HCT116 (cell line): ENCODE results near the gene NT5DC3. TPM values are rescaled to one million over a fixed set of nuclear protein-coding genes. Genes with fewer than 3 reads are reported as not detected.

Source experiments
- ATAC-seq: fragments of 200-7000 bp; cut with Tn5 transposase; 2 replicates; pipeline ENCODE4 v1.9.1; 2020; ENCODE audit warnings: mild to moderate bottlenecking, moderate library complexity
- BruUV-seq: library from RNA; stranded (reverse); fragments of 400-500 nt; replicated peaks from 2 replicates; lab custom pipeline; 2021; lab: Mats Ljungman, UMichigan
- CTCF ChIA-PET: fragments of 300-600 bp; sonication (Branson Sonifier 250); formaldehyde crosslinking; loops from one replicate; lab custom pipeline; 2021; ENCODE audit warnings: antibody characterized with exemption; lab: Charles Lee
- POLR2A ChIA-PET: fragments of 300-600, 350-600 bp; sonication (Branson Sonifier 250); formaldehyde crosslinking; loops from one replicate; lab custom pipeline; 2021; ENCODE audit warnings: antibody characterized with exemption; lab: Charles Lee
- RAD21 ChIA-PET, 2 experiments: fragments of 300-600 bp; sonication (Branson Sonifier 250); formaldehyde crosslinking; loops; one replicate each; lab custom pipeline; 2023; ENCODE audit warnings: low total read pairs in 2 of 2; ENCODE audit not compliant: uncharacterized antibody in 2 of 2, unreplicated experiment in 2 of 2, low non-redundant PET in 1 of 2; lab: Charles Lee
- DNase-seq: peaks from one replicate; pipeline ENCODE4 v3.0.0-alpha.2; 2010; ENCODE audit warnings: low read depth, low spot score
- H2AFZ ChIP-seq: fragments of 200-600 bp; shearing (Covaris generic), sonication (generic); 2 replicates; pipeline ENCODE4 v1.6.1; 2017; ENCODE audit warnings: low read depth, mixed run types, mixed read lengths, antibody characterized with exemption, low read length; ENCODE audit not compliant: poor library complexity, severe bottlenecking
- H3K27ac ChIP-seq: 2 replicates; pipeline ENCODE4 v1.5.1; 2012; ENCODE audit warnings: low read depth, low read length
- H3K27me3 ChIP-seq: fragments of 200-600 bp; sonication (generic); 2 replicates; pipeline ENCODE4 v1.6.1; 2016; ENCODE audit warnings: mixed run types, low read length, mixed read lengths; ENCODE audit not compliant: insufficient read depth
- H3K36me3 ChIP-seq, 2 experiments: fragments of 200-500 bp in 1 of 2; fragments of 200-600 bp in 1 of 2; sonication (Bioruptor generic) in 1 of 2; sonication (generic) in 1 of 2; 2 replicates each; pipeline versions ENCODE4 v1.5.1 to v1.6.1; 2014 to 2016; ENCODE audit warnings: low read length in 2 of 2, inconsistent platforms in 1 of 2, mixed read lengths in 1 of 2, mixed run types in 1 of 2; ENCODE audit not compliant: insufficient read depth in 2 of 2, control insufficient read depth in 1 of 2
- H3K4me1 ChIP-seq, 2 experiments: fragments of 200-600 bp in 1 of 2; sonication (generic) in 1 of 2; 2 replicates each; pipeline versions ENCODE4 v1.5.1 to v1.6.1; 2012 to 2017; ENCODE audit warnings: low read length in 2 of 2, inconsistent platforms in 1 of 2, mild to moderate bottlenecking in 1 of 2, mixed read lengths in 1 of 2, mixed run types in 1 of 2, moderate library complexity in 1 of 2; ENCODE audit not compliant: insufficient read depth in 2 of 2, control insufficient read depth in 1 of 2
- H3K4me2 ChIP-seq: fragments of 200-600 bp; sonication (generic); 2 replicates; pipeline ENCODE4 v1.6.1; 2017; ENCODE audit warnings: mixed run types, low read length, mixed read lengths
- H3K4me3 ChIP-seq, 2 experiments: fragments of 200-600 bp in 1 of 2; sonication (generic) in 1 of 2; replicated peaks in 1 of 2; 2 replicates each; pipeline ENCODE4 v1.5.1; 2011 to 2016; ENCODE audit warnings: low read length in 2 of 2, control low read depth in 1 of 2, low read depth in 1 of 2, mild to moderate bottlenecking in 1 of 2, mixed read lengths in 1 of 2, mixed run types in 1 of 2
- H3K79me2 ChIP-seq: fragments of 200-600 bp; sonication (generic); 2 replicates; pipeline ENCODE4 v1.6.1; 2017; ENCODE audit warnings: mild to moderate bottlenecking, mixed run types, low read length, moderate library complexity, mixed read lengths; ENCODE audit not compliant: insufficient read depth
- H3K9ac ChIP-seq: fragments of 200-600 bp; sonication (generic); 2 replicates; pipeline ENCODE4 v1.6.1; 2016; ENCODE audit warnings: low read length, mixed read lengths
- H3K9me2 ChIP-seq: fragments of 200-600 bp; sonication (generic), shearing (Covaris generic); 2 replicates; pipeline ENCODE4 v1.6.1; 2017; ENCODE audit warnings: mixed run types, mild to moderate bottlenecking, moderate library complexity; ENCODE audit not compliant: insufficient read depth
- H3K9me3 ChIP-seq, 2 experiments: fragments of 200-500 bp in 1 of 2; fragments of 200-600 bp in 1 of 2; sonication (Bioruptor generic) in 1 of 2; sonication (generic) in 1 of 2; 2 replicates each; pipeline ENCODE4 v1.6.1; 2014 to 2017; ENCODE audit warnings: low read length in 2 of 2, mixed read lengths in 2 of 2, inconsistent platforms in 1 of 2, low read depth in 1 of 2, mild to moderate bottlenecking in 1 of 2, mixed run types in 1 of 2, moderate library complexity in 1 of 2; ENCODE audit not compliant: control insufficient read depth in 1 of 2, insufficient read depth in 1 of 2
- H4K20me1 ChIP-seq: fragments of 200-600 bp; sonication (generic), shearing (Covaris generic); 2 replicates; pipeline ENCODE4 v1.6.1; 2017; ENCODE audit warnings: mixed run types, mild to moderate bottlenecking, moderate library complexity; ENCODE audit not compliant: insufficient read depth
- CBX3 ChIP-seq: IDR thresholded peaks from 2 replicates; pipeline ENCODE4 v1.6.1; 2012; ENCODE audit warnings: low read depth
- CEBPB ChIP-seq: IDR thresholded peaks from 2 replicates; pipeline ENCODE4 v1.6.1; 2012; ENCODE audit warnings: low read depth
- ELF1 ChIP-seq: IDR thresholded peaks from 2 replicates; pipeline ENCODE4 v1.6.1; 2012; ENCODE audit warnings: low read depth, borderline replicate concordance
- FOSL1 ChIP-seq: IDR thresholded peaks from 2 replicates; pipeline ENCODE4 v1.6.1; 2012; ENCODE audit warnings: low read depth
- POLR2AphosphoS5 ChIP-seq: IDR thresholded peaks from 2 replicates; pipeline ENCODE4 v1.6.1; 2011; ENCODE audit warnings: mild to moderate bottlenecking, low read depth, low read length, moderate library complexity
- SIN3A ChIP-seq: IDR thresholded peaks from 2 replicates; pipeline ENCODE4 v1.6.1; 2012; ENCODE audit warnings: low read depth
- SP1 ChIP-seq: IDR thresholded peaks from 2 replicates; pipeline ENCODE4 v1.6.1; 2012; ENCODE audit warnings: low read depth
- SRF ChIP-seq: IDR thresholded peaks from 2 replicates; pipeline ENCODE4 v1.6.1; 2012; ENCODE audit warnings: low read depth
- TCF7L2 ChIP-seq: IDR thresholded peaks from 2 replicates; pipeline ENCODE4 v1.7.0; 2011; ENCODE audit warnings: borderline replicate concordance, inconsistent platforms; ENCODE audit not compliant: insufficient read depth, insufficient read length; ENCODE audit errors: extremely low read depth
- YY1 ChIP-seq: IDR thresholded peaks from 2 replicates; pipeline ENCODE4 v1.6.1; 2011; ENCODE audit warnings: low read length, low read depth, moderate library complexity, mild to moderate bottlenecking; ENCODE audit not compliant: insufficient replicate concordance; ENCODE audit errors: extremely low read depth
- intact Hi-C: fragments of 100-400 bp; cut with micrococcal nuclease; formaldehyde crosslinking; loops from 2 replicates; pipeline ENCODE4 v1.10.0; 2022
- total RNA-seq: library from RNA; stranded (reverse); gene quantifications from one replicate; pipeline ENCODE4 v1.2.1, GENCODE V29; 2021; ENCODE audit not compliant: unreplicated experiment
- TF ChIP-seq, protein P1 (sequence below): IDR thresholded peaks from 2 replicates; pipeline ENCODE4 v1.6.1; 2011; ENCODE audit warnings: mild to moderate bottlenecking, low read length, moderate library complexity; ENCODE audit not compliant: insufficient replicate concordance; ENCODE audit errors: extremely low read depth
- TF ChIP-seq, protein P2 (sequence below): IDR thresholded peaks from 2 replicates; pipeline ENCODE4 v1.6.1; 2012; ENCODE audit warnings: low read depth
- TF ChIP-seq, protein P3 (sequence below): IDR thresholded peaks from 2 replicates; pipeline ENCODE4 v1.6.1; 2012

The NT5DC3 gene
- total RNA-seq, 1 experiment from 2014 or later: 18.7 TPM

DNA sequence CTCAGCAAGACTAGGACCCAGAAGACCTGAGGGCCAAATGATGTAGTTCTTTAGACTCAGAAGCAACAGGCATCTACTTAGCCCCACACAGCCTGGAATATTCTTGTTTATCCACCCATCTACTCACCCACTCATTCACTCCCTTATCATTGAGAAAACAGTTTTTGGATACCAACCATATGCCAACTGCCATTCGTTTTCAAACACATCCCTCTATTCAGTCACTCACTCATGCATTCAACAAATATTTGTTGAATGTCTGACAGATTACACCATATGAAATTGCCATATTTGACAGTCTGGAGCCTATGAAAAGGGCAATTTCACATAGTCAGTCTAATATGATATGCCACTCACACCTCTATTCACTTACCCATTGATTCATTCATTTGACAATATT lies 103.2 kb downstream of the NT5DC3 start:
- POLR2A ChIA-PET: no interaction called here
- H3K4me1 ChIP-seq: peaks cover 6 to 8% of the 10 kb centered on the region in 2 experiments; a peak in 3 of 4 replicates
- peaks cover 6% of the 10 kb centered on the region; the same call in 1 of the 2 replicates for H3K27me3 ChIP-seq
- no peaks in the 10 kb centered on the region for H3K36me3 ChIP-seq
- CTCF ChIA-PET: no interaction called here
- no peak overlapping the region for H3K4me3 ChIP-seq
- BruUV-seq: no TSS peak
- no peak overlapping the region for H3K27ac ChIP-seq
- no peak for DNase-seq
- RAD21 ChIA-PET: no interaction called here
- intact Hi-C loops: no loop called here
- no peaks in the 10 kb centered on the region for H4K20me1 ChIP-seq
- no peaks in the 10 kb centered on the region for H3K79me2 ChIP-seq
- no peaks in the 10 kb centered on the region for H3K9me3 ChIP-seq
- H3K9ac ChIP-seq: no peak overlapping the region
- no peaks in the 10 kb centered on the region for H3K9me2 ChIP-seq
- no peak for TF ChIP-seq TCF7L2
- no peak overlapping the region for H3K4me2 ChIP-seq
- ATAC-seq: no peak
- H2AFZ ChIP-seq: no peak overlapping the region

DNA sequence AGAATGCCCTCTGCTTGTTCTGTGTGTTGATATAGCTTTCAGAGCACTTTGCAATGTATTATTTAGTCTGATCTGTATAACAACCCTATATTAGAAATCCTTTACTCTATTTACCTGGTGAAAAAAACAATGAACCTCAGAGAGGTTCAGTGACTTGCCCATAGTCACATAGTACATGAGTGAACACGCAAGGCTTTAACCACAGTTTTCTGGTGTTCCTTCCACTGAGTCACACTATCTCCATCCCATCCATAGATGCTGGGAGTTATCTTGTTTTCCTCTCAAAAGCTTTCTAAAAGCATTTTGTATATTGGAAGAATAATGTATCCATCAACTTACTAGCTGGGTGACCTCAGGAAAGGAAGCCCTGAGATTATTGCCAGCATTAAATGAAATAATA lies 104.5 kb downstream of the NT5DC3 start:
- DNase-seq: no peak
- ATAC-seq: no peak
- TF ChIP-seq, protein P1, sequence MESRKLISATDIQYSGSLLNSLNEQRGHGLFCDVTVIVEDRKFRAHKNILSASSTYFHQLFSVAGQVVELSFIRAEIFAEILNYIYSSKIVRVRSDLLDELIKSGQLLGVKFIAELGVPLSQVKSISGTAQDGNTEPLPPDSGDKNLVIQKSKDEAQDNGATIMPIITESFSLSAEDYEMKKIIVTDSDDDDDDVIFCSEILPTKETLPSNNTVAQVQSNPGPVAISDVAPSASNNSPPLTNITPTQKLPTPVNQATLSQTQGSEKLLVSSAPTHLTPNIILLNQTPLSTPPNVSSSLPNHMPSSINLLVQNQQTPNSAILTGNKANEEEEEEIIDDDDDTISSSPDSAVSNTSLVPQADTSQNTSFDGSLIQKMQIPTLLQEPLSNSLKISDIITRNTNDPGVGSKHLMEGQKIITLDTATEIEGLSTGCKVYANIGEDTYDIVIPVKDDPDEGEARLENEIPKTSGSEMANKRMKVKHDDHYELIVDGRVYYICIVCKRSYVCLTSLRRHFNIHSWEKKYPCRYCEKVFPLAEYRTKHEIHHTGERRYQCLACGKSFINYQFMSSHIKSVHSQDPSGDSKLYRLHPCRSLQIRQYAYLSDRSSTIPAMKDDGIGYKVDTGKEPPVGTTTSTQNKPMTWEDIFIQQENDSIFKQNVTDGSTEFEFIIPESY: no peak
- TF ChIP-seq ELF1: no peak
- no peak for TF ChIP-seq POLR2AphosphoS5
- TF ChIP-seq SP1: no peak
- TF ChIP-seq, protein P2, sequence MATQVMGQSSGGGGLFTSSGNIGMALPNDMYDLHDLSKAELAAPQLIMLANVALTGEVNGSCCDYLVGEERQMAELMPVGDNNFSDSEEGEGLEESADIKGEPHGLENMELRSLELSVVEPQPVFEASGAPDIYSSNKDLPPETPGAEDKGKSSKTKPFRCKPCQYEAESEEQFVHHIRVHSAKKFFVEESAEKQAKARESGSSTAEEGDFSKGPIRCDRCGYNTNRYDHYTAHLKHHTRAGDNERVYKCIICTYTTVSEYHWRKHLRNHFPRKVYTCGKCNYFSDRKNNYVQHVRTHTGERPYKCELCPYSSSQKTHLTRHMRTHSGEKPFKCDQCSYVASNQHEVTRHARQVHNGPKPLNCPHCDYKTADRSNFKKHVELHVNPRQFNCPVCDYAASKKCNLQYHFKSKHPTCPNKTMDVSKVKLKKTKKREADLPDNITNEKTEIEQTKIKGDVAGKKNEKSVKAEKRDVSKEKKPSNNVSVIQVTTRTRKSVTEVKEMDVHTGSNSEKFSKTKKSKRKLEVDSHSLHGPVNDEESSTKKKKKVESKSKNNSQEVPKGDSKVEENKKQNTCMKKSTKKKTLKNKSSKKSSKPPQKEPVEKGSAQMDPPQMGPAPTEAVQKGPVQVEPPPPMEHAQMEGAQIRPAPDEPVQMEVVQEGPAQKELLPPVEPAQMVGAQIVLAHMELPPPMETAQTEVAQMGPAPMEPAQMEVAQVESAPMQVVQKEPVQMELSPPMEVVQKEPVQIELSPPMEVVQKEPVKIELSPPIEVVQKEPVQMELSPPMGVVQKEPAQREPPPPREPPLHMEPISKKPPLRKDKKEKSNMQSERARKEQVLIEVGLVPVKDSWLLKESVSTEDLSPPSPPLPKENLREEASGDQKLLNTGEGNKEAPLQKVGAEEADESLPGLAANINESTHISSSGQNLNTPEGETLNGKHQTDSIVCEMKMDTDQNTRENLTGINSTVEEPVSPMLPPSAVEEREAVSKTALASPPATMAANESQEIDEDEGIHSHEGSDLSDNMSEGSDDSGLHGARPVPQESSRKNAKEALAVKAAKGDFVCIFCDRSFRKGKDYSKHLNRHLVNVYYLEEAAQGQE: no peak
- TF ChIP-seq, protein P3, sequence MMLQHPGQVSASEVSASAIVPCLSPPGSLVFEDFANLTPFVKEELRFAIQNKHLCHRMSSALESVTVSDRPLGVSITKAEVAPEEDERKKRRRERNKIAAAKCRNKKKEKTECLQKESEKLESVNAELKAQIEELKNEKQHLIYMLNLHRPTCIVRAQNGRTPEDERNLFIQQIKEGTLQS: no peak
- no peak for TF ChIP-seq FOSL1
- TF ChIP-seq YY1: no peak
- no peak for TF ChIP-seq SIN3A
- no peak for TF ChIP-seq CEBPB
- TF ChIP-seq SRF: no peak
- TF ChIP-seq CBX3: no peak

More for the DNA sequence above, 104.5 kb downstream of the NT5DC3 start:
- peaks cover 6% of the 10 kb centered on the region; the same call in 1 of the 2 replicates for H3K27me3 ChIP-seq
- ChIA-PET RAD21 (no interaction called here), POLR2A (no interaction called here), CTCF (no interaction called here)
- no peaks in the 10 kb centered on the region for H3K9me3 ChIP-seq
- no peaks in the 10 kb centered on the region for H3K79me2 ChIP-seq
- no peak overlapping the region for H2AFZ ChIP-seq
- H3K4me3 ChIP-seq: no peak overlapping the region
- H3K4me1 ChIP-seq: no peaks in the 10 kb centered on the region
- H3K4me2 ChIP-seq: no peak overlapping the region
- no peaks in the 10 kb centered on the region for H4K20me1 ChIP-seq
- intact Hi-C loops: no loop called here
- H3K27ac ChIP-seq: no peak overlapping the region
- no peak overlapping the region for H3K9ac ChIP-seq
- no peaks in the 10 kb centered on the region for H3K9me2 ChIP-seq
- no TSS peak for BruUV-seq
- no peaks in the 10 kb centered on the region for H3K36me3 ChIP-seq
